HEK293 (cell line): ENCODE measurements around the gene CIROP.

ENCODE experiments used
- CTCF ChIA-PET: fragments of 350-600 bp; formaldehyde crosslinking; extraction: SDS; loops from one replicate; lab custom pipeline; 2021; ENCODE audit warnings: antibody characterized with exemption; lab: Yijun Ruan, JAX
- POLR2A ChIA-PET: fragments of 300-600 bp; formaldehyde crosslinking; extraction: SDS; loops from one replicate; lab custom pipeline; 2020; ENCODE audit warnings: antibody characterized with exemption, inconsistent platforms; lab: Yijun Ruan, JAX
- H3K27ac ChIP-seq: fragments of 200-500 bp; sonication (Bioruptor generic); 2 replicates; pipeline ENCODE4 v1.5.1; 2014; ENCODE audit warnings: low read depth, low read length, control low read depth, inconsistent platforms; ENCODE audit errors: extremely low read depth
- H3K36me3 ChIP-seq, 2 experiments: fragments of 200-500 bp in 1 of 2; sonication (Bioruptor generic) in 1 of 2; 1 replicate in 1 of 2; 2 replicates in 1 of 2; pipeline ENCODE4 v1.5.1; 2014 to 2017; ENCODE audit warnings: inconsistent platforms in 2 of 2, low read length in 2 of 2; ENCODE audit not compliant: control insufficient read depth in 2 of 2, insufficient read depth in 1 of 2
- H3K4me1 ChIP-seq: fragments of 200-500 bp; sonication (Bioruptor generic); 2 replicates; pipeline ENCODE4 v1.5.1; 2014; ENCODE audit warnings: mild to moderate bottlenecking, low read length, inconsistent platforms; ENCODE audit not compliant: control insufficient read depth, insufficient read depth
- H3K4me3 ChIP-seq: 2 replicates; pipeline ENCODE4 v1.5.1; 2011; ENCODE audit warnings: low read depth, mild to moderate bottlenecking, control low read depth, low read length, moderate library complexity
- H3K9me3 ChIP-seq: fragments of 200-500 bp; sonication (Bioruptor generic); 2 replicates; pipeline ENCODE4 v1.5.1; 2014; ENCODE audit warnings: low read depth, low read length, inconsistent platforms; ENCODE audit not compliant: control insufficient read depth, insufficient read depth
- KLF10 ChIP-seq: fragments of 450-650 bp; IDR thresholded peaks from 2 replicates; pipeline ENCODE4 v1.5.1; 2018; ENCODE audit warnings: missing biosample characterization, mild to moderate bottlenecking, missing genetic modification characterization
- SETDB1 ChIP-seq: IDR thresholded peaks from one replicate; pipeline ENCODE4 v1.6.1; 2017; ENCODE audit warnings: mild to moderate bottlenecking, low read length, moderate library complexity, mixed read lengths; ENCODE audit not compliant: insufficient read length
- SP3 ChIP-seq: fragments of 450-650 bp; formaldehyde crosslinking; IDR thresholded peaks from 2 replicates; pipeline ENCODE4 v1.5.1; 2016; ENCODE audit warnings: missing biosample characterization, missing genetic modification characterization
- YY2 ChIP-seq: fragments of 450-650 bp; formaldehyde crosslinking; IDR thresholded peaks from 2 replicates; pipeline ENCODE4 v1.5.1; 2016; ENCODE audit warnings: missing biosample characterization, missing genetic modification characterization
- ZBTB21 ChIP-seq: fragments of 450-650 bp; formaldehyde crosslinking; IDR thresholded peaks from 2 replicates; pipeline ENCODE4 v1.5.1; 2017; ENCODE audit warnings: missing biosample characterization, missing genetic modification characterization
- ZBTB8A ChIP-seq: fragments of 450-650 bp; formaldehyde crosslinking; IDR thresholded peaks from 2 replicates; pipeline ENCODE4 v1.5.1; 2016; ENCODE audit warnings: missing biosample characterization, missing genetic modification characterization
- ZEB2 ChIP-seq: fragments of 450-650 bp; formaldehyde crosslinking; IDR thresholded peaks from 2 replicates; pipeline ENCODE4 v1.5.1; 2016; ENCODE audit warnings: missing biosample characterization, missing genetic modification characterization
- ZNF274 ChIP-seq, 2 experiments: fragments of 200-500 bp in 1 of 2; fragments of 450-650 bp in 1 of 2; sonication (Bioruptor generic) in 1 of 2; formaldehyde crosslinking in 1 of 2; IDR thresholded peaks; 2 replicates each; pipeline versions ENCODE4 v1.5.1 to v1.6.1; 2014 to 2016; ENCODE audit warnings: borderline replicate concordance in 1 of 2, inconsistent platforms in 1 of 2, low read length in 1 of 2, missing biosample characterization in 1 of 2, missing genetic modification characterization in 1 of 2
- ZNF341 ChIP-seq: fragments of 450-650 bp; formaldehyde crosslinking; IDR thresholded peaks from 2 replicates; pipeline ENCODE4; 2016; ENCODE audit warnings: low read depth, missing biosample characterization, missing genetic modification characterization
- ZNF366 ChIP-seq: fragments of 450-650 bp; formaldehyde crosslinking; conservative IDR thresholded peaks from 2 replicates; pipeline ENCODE4 v1.5.1; 2016; ENCODE audit warnings: missing biosample characterization, missing genetic modification characterization
- ZNF426 ChIP-seq: fragments of 450-650 bp; formaldehyde crosslinking; IDR thresholded peaks from 2 replicates; pipeline ENCODE4 v1.5.1; 2017; ENCODE audit warnings: missing biosample characterization, missing genetic modification characterization, mild to moderate bottlenecking, inconsistent platforms, moderate library complexity
- ZNF560 ChIP-seq: fragments of 450-650 bp; formaldehyde crosslinking; IDR thresholded peaks from 2 replicates; pipeline ENCODE4 v1.5.1; 2017; ENCODE audit warnings: missing biosample characterization, missing genetic modification characterization, borderline replicate concordance
- ZNF596 ChIP-seq: fragments of 450-650 bp; IDR thresholded peaks from 2 replicates; pipeline ENCODE4 v1.5.0; 2018; ENCODE audit warnings: missing biosample characterization, mild to moderate bottlenecking, missing genetic modification characterization, moderate library complexity
- ZNF623 ChIP-seq: fragments of 450-650 bp; formaldehyde crosslinking; IDR thresholded peaks from 2 replicates; pipeline ENCODE4 v1.5.1; 2016; ENCODE audit warnings: missing biosample characterization, missing genetic modification characterization
- ZNF707 ChIP-seq: fragments of 450-650 bp; formaldehyde crosslinking; IDR thresholded peaks from 2 replicates; pipeline ENCODE4 v1.5.1; 2016; ENCODE audit warnings: missing biosample characterization, missing genetic modification characterization
- TF ChIP-seq, protein P1 (sequence below): fragments of 450-650 bp; formaldehyde crosslinking; IDR thresholded peaks from 2 replicates; pipeline ENCODE4; 2016; ENCODE audit warnings: missing biosample characterization, missing genetic modification characterization
- TF ChIP-seq, protein P2 (sequence below): fragments of 450-650 bp; formaldehyde crosslinking; IDR thresholded peaks from 2 replicates; pipeline ENCODE4 v1.5.1; 2016; ENCODE audit warnings: missing biosample characterization, missing genetic modification characterization
- TF ChIP-seq, protein P3 (sequence below): fragments of 450-650 bp; formaldehyde crosslinking; conservative IDR thresholded peaks from 2 replicates; pipeline ENCODE4 v1.5.1; 2016; ENCODE audit warnings: low read depth, missing biosample characterization, missing genetic modification characterization
- TF ChIP-seq, protein P4 (sequence below): fragments of 450-650 bp; formaldehyde crosslinking; IDR thresholded peaks from 2 replicates; pipeline ENCODE4 v1.5.1; 2016; ENCODE audit warnings: missing biosample characterization, missing genetic modification characterization

CIROP gene

DNA sequence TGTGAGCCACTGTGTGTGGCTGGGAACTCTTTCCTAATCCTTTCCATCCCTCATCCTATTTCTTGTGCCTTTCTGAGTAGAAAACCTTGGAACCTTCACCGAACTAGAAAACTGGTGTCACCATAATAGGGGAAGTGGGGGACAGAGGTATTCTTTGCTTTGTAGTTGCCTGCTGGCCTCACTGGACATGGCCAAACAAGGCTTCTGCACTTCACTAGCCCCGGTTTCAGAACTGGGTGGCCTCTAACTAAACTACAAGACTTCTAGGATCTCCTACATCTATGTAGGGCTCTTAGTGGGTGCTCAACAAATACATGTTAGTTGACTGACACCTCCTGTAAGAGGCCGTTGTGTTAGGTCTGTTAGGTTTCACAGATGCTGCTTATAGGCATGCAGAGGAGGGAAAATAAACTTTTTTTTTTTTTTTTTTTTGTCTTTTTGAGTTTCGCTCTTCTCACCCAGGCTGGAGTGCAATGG lies 597 bp upstream of the CIROP start:
- POLR2A ChIA-PET, result no interaction called here
- H3K4me3 ChIP-seq, result no peak overlapping the region
- TF ChIP-seq ZBTB8A (tag by site-specific recombination) (no peak), ZNF274 (IDR thresholded peaks at IDR 0.05; ENCODE audit: low read length) (no peak), ZNF274 (tag by site-specific recombination; IDR thresholded peaks at IDR 0.05; ENCODE audit: borderline replicate concordance) (no peak), SETDB1 (no peak), SP3 (tag by site-specific recombination) (no peak), ZBTB21 (no peak), ZNF707 (tag by site-specific recombination) (no peak), KLF10 (tag by site-specific recombination) (no peak), ZNF623 (no peak), YY2 (tag by site-specific recombination) (no peak), ZNF596 (tag by site-specific recombination) (no peak), ZNF341 (no peak), ZNF426 (tag by site-specific recombination) (no peak), ZNF366 (tag by site-specific recombination) (no peak), ZNF560 (no peak)
- TF ChIP-seq, protein P1, sequence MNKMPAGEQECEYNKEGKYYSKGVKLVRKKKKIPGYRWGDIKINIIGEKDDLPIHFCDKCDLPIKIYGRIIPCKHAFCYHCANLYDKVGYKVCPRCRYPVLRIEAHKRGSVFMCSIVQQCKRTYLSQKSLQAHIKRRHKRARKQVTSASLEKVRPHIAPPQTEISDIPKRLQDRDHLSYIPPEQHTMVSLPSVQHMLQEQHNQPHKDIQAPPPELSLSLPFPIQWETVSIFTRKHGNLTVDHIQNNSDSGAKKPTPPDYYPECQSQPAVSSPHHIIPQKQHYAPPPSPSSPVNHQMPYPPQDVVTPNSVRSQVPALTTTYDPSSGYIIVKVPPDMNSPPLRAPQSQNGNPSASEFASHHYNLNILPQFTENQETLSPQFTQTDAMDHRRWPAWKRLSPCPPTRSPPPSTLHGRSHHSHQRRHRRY (tag by site-specific recombination), result no peak
- TF ChIP-seq, protein P2, sequence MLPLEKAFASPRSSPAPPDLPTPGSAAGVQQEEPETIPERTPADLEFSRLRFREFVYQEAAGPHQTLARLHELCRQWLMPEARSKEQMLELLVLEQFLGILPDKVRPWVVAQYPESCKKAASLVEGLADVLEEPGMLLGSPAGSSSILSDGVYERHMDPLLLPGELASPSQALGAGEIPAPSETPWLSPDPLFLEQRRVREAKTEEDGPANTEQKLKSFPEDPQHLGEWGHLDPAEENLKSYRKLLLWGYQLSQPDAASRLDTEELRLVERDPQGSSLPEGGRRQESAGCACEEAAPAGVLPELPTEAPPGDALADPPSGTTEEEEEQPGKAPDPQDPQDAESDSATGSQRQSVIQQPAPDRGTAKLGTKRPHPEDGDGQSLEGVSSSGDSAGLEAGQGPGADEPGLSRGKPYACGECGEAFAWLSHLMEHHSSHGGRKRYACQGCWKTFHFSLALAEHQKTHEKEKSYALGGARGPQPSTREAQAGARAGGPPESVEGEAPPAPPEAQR (tag by site-specific recombination), result no peak
- TF ChIP-seq, protein P3, sequence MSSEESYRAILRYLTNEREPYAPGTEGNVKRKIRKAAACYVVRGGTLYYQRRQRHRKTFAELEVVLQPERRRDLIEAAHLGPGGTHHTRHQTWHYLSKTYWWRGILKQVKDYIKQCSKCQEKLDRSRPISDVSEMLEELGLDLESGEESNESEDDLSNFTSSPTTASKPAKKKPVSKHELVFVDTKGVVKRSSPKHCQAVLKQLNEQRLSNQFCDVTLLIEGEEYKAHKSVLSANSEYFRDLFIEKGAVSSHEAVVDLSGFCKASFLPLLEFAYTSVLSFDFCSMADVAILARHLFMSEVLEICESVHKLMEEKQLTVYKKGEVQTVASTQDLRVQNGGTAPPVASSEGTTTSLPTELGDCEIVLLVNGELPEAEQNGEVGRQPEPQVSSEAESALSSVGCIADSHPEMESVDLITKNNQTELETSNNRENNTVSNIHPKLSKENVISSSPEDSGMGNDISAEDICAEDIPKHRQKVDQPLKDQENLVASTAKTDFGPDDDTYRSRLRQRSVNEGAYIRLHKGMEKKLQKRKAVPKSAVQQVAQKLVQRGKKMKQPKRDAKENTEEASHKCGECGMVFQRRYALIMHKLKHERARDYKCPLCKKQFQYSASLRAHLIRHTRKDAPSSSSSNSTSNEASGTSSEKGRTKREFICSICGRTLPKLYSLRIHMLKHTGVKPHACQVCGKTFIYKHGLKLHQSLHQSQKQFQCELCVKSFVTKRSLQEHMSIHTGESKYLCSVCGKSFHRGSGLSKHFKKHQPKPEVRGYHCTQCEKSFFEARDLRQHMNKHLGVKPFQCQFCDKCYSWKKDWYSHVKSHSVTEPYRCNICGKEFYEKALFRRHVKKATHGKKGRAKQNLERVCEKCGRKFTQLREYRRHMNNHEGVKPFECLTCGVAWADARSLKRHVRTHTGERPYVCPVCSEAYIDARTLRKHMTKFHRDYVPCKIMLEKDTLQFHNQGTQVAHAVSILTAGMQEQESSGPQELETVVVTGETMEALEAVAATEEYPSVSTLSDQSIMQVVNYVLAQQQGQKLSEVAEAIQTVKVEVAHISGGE, result no peak
- CTCF ChIA-PET, result no interaction called here
- no peaks in the 10 kb centered on the region for H3K9me3 ChIP-seq
- H3K36me3 ChIP-seq, result no peaks in the 10 kb centered on the region
- H3K27ac ChIP-seq, result no peak overlapping the region
- peaks cover 4% of the 10 kb centered on the region for H3K4me1 ChIP-seq

DNA sequence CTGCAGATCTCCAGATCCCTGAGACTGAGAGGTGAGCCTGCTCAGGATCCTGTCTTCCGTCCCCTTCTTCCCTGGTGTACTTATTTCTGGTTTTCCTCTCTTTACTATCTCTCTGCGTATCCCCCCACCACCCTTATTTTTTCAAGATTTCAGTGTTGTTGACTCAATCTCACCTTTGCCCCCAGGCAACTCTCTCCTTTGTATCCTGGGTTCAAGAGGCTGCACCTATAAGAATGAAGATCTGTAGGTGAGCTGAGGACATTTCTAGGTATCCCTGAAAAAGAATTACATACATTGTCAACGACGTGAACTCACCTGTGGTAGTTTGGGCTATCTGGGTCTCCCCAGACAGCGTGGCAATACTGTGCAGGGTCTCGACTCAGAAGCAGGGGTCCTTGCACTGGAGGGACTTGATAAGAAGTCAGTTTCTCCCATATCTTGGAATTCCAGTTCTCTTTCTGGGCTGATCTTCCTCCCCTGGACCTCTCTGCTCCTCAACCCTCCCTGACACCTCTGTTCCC lies 659 bp downstream of the CIROP start:
- ChIA-PET CTCF (interaction anchor here (0.6 to 0.7 kb wide), 4 partner anchors 9 to 83 kb away, joined by 3 to 4 read pairs (median 3); no protein-coding TSS in a partner anchor), POLR2A (interaction anchor here (1.9 kb wide), 1 partner anchor 9 kb away, joined by 8 read pairs; the partner anchor contains the start of genes ACIN1 and C14orf119)
- H3K4me1 ChIP-seq, result peaks cover 4% of the 10 kb centered on the region
- H3K9me3 ChIP-seq, result no peaks in the 10 kb centered on the region
- H3K27ac ChIP-seq, result no peak overlapping the region
- no peak overlapping the region for H3K4me3 ChIP-seq
- peaks cover 0 to 2% of the 10 kb centered on the region in 2 experiments; a peak in 1 of 3 replicates for H3K36me3 ChIP-seq
- no peak for TF ChIP-seq ZNF426 (tag by site-specific recombination)
- TF ChIP-seq, protein P4, sequence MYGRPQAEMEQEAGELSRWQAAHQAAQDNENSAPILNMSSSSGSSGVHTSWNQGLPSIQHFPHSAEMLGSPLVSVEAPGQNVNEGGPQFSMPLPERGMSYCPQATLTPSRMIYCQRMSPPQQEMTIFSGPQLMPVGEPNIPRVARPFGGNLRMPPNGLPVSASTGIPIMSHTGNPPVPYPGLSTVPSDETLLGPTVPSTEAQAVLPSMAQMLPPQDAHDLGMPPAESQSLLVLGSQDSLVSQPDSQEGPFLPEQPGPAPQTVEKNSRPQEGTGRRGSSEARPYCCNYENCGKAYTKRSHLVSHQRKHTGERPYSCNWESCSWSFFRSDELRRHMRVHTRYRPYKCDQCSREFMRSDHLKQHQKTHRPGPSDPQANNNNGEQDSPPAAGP (tag by site-specific recombination), result 0 out of 2 replicates have a peak, but pooled peaks have one; percentile 4
- TF ChIP-seq ZEB2, result peak; percentile 95
- TF ChIP-seq SP3 (tag by site-specific recombination), result 0 out of 2 replicates have a peak, but pooled peaks have one; percentile 9
